K562 (cell line): ENCODE data around the gene SIM1. TPM values are rescaled to one million over a fixed set of nuclear protein-coding genes. Genes with fewer than 3 reads are reported as not detected.

Source experiments
- ATAC-seq: fragments of 200-7000 bp; cut with Tn5 transposase; 3 replicates; pipeline ENCODE4 v1.9.1; 2020; ENCODE audit warnings: moderate library complexity
- BruUV-seq: library from RNA; stranded (reverse); fragments of 400-500 nt; replicated peaks from 2 replicates; lab custom pipeline; 2021; lab: Mats Ljungman, UMichigan
- CTCF ChIA-PET: fragments of 300-600 bp; formaldehyde crosslinking; extraction: SDS; loops from one replicate; lab custom pipeline; 2021; ENCODE audit warnings: low intra/inter-chr PET ratio; lab: Yijun Ruan, JAX
- POLR2A ChIA-PET: fragments of 300-600, 350-650 bp; sonication (Branson Sonifier 250); formaldehyde crosslinking; extraction: SDS; loops from one replicate; lab custom pipeline; 2021; ENCODE audit warnings: antibody characterized with exemption, inconsistent platforms; lab: Yijun Ruan, JAX
- DNase-seq, 4 experiments: peaks; one replicate each; pipeline versions ENCODE4 v3.0.0 to v3.0.0-alpha.2; 2011 to 2018; ENCODE audit warnings: low spot score in 3 of 4, mixed read lengths in 3 of 4; ENCODE audit errors: extremely low read depth in 1 of 4
- FAIRE-seq: peaks from 2 replicates; lab custom pipeline; 2011; peaks lifted over from hg19 to GRCh38; lab: Jason Lieb, UNC
- H2AFZ ChIP-seq: 2 replicates; pipeline ENCODE4 v1.6.0; 2011; ENCODE audit warnings: low read depth, low read length, control low read depth, inconsistent platforms
- H3K27ac ChIP-seq: fragments of 200-600 bp; 3 replicates; pipeline ENCODE4 v1.8.0; 2011; ENCODE audit warnings: low read depth, mild to moderate bottlenecking, control low read depth, inconsistent platforms, low read length, moderate library complexity, mixed read lengths; ENCODE audit errors: extremely low read depth
- H3K27me3 ChIP-seq, 2 experiments: fragments of 300-600 bp in 1 of 2; 2 replicates in 1 of 2; 3 replicates in 1 of 2; pipeline versions ENCODE4 v1.6.0 to v1.8.0; 2011; ENCODE audit warnings: inconsistent platforms in 2 of 2, low read length in 2 of 2, mild to moderate bottlenecking in 1 of 2, mixed read lengths in 1 of 2, moderate library complexity in 1 of 2; ENCODE audit not compliant: control insufficient read depth in 2 of 2, insufficient read depth in 2 of 2
- H3K36me3 ChIP-seq: fragments of 300-600 bp; 3 replicates; pipeline ENCODE4 v1.8.0; 2011; ENCODE audit warnings: mild to moderate bottlenecking, low read length, inconsistent platforms; ENCODE audit not compliant: control insufficient read depth, insufficient read depth
- H3K4me1 ChIP-seq, 2 experiments: fragments of 200-600 bp in 1 of 2; replicated peaks in 1 of 2; 2 replicates in 1 of 2; 3 replicates in 1 of 2; pipeline versions ENCODE4 v1.5.1 to v1.8.0; 2011; ENCODE audit warnings: inconsistent platforms in 2 of 2, low read length in 2 of 2, mild to moderate bottlenecking in 1 of 2, mixed read lengths in 1 of 2, moderate library complexity in 1 of 2; ENCODE audit not compliant: control insufficient read depth in 2 of 2, insufficient read depth in 2 of 2
- H3K4me2 ChIP-seq: 2 replicates; pipeline ENCODE4 v1.6.1; 2011; ENCODE audit warnings: low read length, control low read depth, inconsistent platforms, mixed read lengths; ENCODE audit not compliant: insufficient read depth
- H3K4me3 ChIP-seq: fragments of 200-600 bp; sonication (generic), shearing (Covaris generic); 2 replicates; pipeline ENCODE4 v1.5.1; 2016; ENCODE audit warnings: control low read depth, inconsistent platforms
- H3K79me2 ChIP-seq: fragments of 200-600 bp; 3 replicates; pipeline ENCODE4 v1.8.0; 2011; ENCODE audit warnings: low read length, inconsistent platforms; ENCODE audit not compliant: control insufficient read depth, insufficient read depth
- H3K9ac ChIP-seq, 2 experiments: 2 replicates each; pipeline versions ENCODE4 v1.6.0 to v1.6.1; 2011; ENCODE audit warnings: low read depth in 2 of 2, low read length in 2 of 2, control low read depth in 1 of 2, inconsistent platforms in 1 of 2, mild to moderate bottlenecking in 1 of 2, mixed read lengths in 1 of 2; ENCODE audit not compliant: insufficient read depth in 1 of 2
- H3K9me1 ChIP-seq: one replicate; pipeline ENCODE4 v1.6.0; 2011; ENCODE audit warnings: inconsistent platforms, mild to moderate bottlenecking, low read length, moderate library complexity; ENCODE audit not compliant: control insufficient read depth, insufficient read depth
- H3K9me3 ChIP-seq: replicated peaks from 2 replicates; pipeline ENCODE4 v1.5.1; 2011; ENCODE audit warnings: low read depth, low read length, inconsistent platforms; ENCODE audit not compliant: control insufficient read depth, insufficient read depth
- H4K20me1 ChIP-seq: replicated peaks from 2 replicates; pipeline ENCODE4 v1.6.1; 2011; ENCODE audit warnings: low read length, inconsistent platforms, mixed read lengths; ENCODE audit not compliant: control insufficient read depth, insufficient read depth
- ASH1L ChIP-seq: fragments of 450-650 bp; IDR thresholded peaks from 2 replicates; pipeline ENCODE4 v1.6.1; 2018; ENCODE audit warnings: borderline replicate concordance, mild to moderate bottlenecking, low read depth; ENCODE audit not compliant: partially characterized antibody
- C11orf30 ChIP-seq: fragments of 450-650 bp; IDR thresholded peaks from 2 replicates; pipeline ENCODE4 v1.6.1; 2016; ENCODE audit warnings: low read depth, mild to moderate bottlenecking
- CBFA2T3 ChIP-seq: fragments of 450-650 bp; IDR thresholded peaks from 2 replicates; pipeline ENCODE4 v1.6.1; 2017
- CLOCK ChIP-seq: fragments of 250-450 bp; sonication (Bioruptor Pico); IDR thresholded peaks from 2 replicates; pipeline ENCODE4 v1.4.0; 2020; ENCODE audit warnings: mild to moderate bottlenecking, moderate library complexity, borderline replicate concordance
- DMBX1 ChIP-seq: fragments of 250-450 bp; sonication (Bioruptor Pico); IDR thresholded peaks from 2 replicates; pipeline ENCODE4 v1.8.0; 2022; ENCODE audit warnings: inconsistent platforms, mild to moderate bottlenecking, moderate library complexity, borderline replicate concordance
- EWSR1 ChIP-seq: fragments of 450-650 bp; IDR thresholded peaks from 2 replicates; pipeline ENCODE4 v1.6.1; 2018; ENCODE audit warnings: borderline replicate concordance, mild to moderate bottlenecking, low read depth, moderate library complexity; ENCODE audit not compliant: partially characterized antibody
- GTF2B ChIP-seq: IDR thresholded peaks from 2 replicates; pipeline ENCODE4 v1.6.1; 2011; ENCODE audit not compliant: insufficient read length; ENCODE audit errors: extremely low read depth
- MAFF ChIP-seq: IDR thresholded peaks from 2 replicates; pipeline ENCODE4 v1.6.1; 2012; ENCODE audit warnings: low read length, improper control_type of control experiment
- MAFG ChIP-seq: fragments of 450-650 bp; conservative IDR thresholded peaks from 2 replicates; pipeline ENCODE4 v1.6.1; 2016; ENCODE audit warnings: missing genetic modification characterization, missing compliant biosample characterization
- MAFK ChIP-seq: IDR thresholded peaks from 2 replicates; pipeline ENCODE4 v1.6.1; 2011; ENCODE audit warnings: low read length, improper control_type of control experiment
- MTA1 ChIP-seq: fragments of 450-650 bp; IDR thresholded peaks from 2 replicates; pipeline ENCODE4 v1.6.1; 2017; ENCODE audit warnings: borderline replicate concordance
- MTF1 ChIP-seq: fragments of 250-450 bp; sonication (Bioruptor Pico); IDR thresholded peaks from 2 replicates; pipeline ENCODE4 v1.9.0; 2021; ENCODE audit warnings: moderate library complexity, mild to moderate bottlenecking, inconsistent platforms, borderline replicate concordance
- POU5F1 ChIP-seq: fragments of 150-350 bp; IDR thresholded peaks from 2 replicates; pipeline ENCODE4 v1.6.1; 2014; ENCODE audit warnings: borderline replicate concordance, low read length, low read depth, mild to moderate bottlenecking; ENCODE audit not compliant: partially characterized antibody
- SIN3A ChIP-seq, 2 experiments: fragments of 150-350 bp in 1 of 2; IDR thresholded peaks; 2 replicates each; pipeline ENCODE4 v1.6.1; 2011 to 2016; ENCODE audit warnings: borderline replicate concordance in 2 of 2, low read depth in 2 of 2, low read length in 2 of 2, mild to moderate bottlenecking in 2 of 2, moderate library complexity in 2 of 2; ENCODE audit not compliant: control insufficient read depth in 1 of 2
- SOX6 ChIP-seq: fragments of 450-650 bp; IDR thresholded peaks from 2 replicates; pipeline ENCODE4 v1.6.1; 2014; ENCODE audit warnings: mild to moderate bottlenecking
- SRSF7 ChIP-seq: fragments of 200-400 bp; formaldehyde crosslinking; optimal IDR thresholded peaks from 2 replicates; pipeline ENCODE3; 2017; ENCODE audit warnings: mild to moderate bottlenecking, low read depth, low read length
- ZBED1 ChIP-seq: IDR thresholded peaks from 2 replicates; pipeline ENCODE4 v1.6.1; 2014
- ZNF316 ChIP-seq: fragments of 450-650 bp; IDR thresholded peaks from 2 replicates; pipeline ENCODE4 v1.6.1; 2016
- WGBS: fragments of 100-300 bp; shearing (Covaris generic); methylation state at CpG from one replicate; pipeline ENCODE4 v1.1.6; 2016; ENCODE audit warnings: low coverage, mixed read lengths; ENCODE audit not compliant: insufficient coverage; ENCODE audit errors: missing lambda C conversion rate; 5-methylcytosine and 5-hydroxymethylcytosine counted together
- in situ Hi-C: fragments of 300-500 bp; cut with MboI; formaldehyde crosslinking; loops from 4 replicates; pipeline ENCODE4 v1.15.0; 2018; ENCODE audit warnings: inconsistent platforms, mixed read lengths
- intact Hi-C: fragments of 100-400 bp; cut with micrococcal nuclease; formaldehyde crosslinking; loops from 2 replicates; pipeline ENCODE4 v1.14.2; 2022
- polyA plus RNA-seq, 8 experiments: library from polyadenylated mRNA; depleted of rRNA in 4 of 8; stranded (reverse) in 5 of 8; unstranded in 3 of 8; fragments of >200 nt; fragmentation: Nextera tagmentation in 2 of 8; fragmentation: Illumina TruSeq in 1 of 8; extraction: Ambion mirVana in 2 of 8; extraction: Trizol in 1 of 8; gene quantifications; 2 replicates each; pipeline versions ENCODE4 v1.2.1 to v1.2.3, GENCODE V29; 2011 to 2014; ENCODE audit warnings: inconsistent platforms in 1 of 8, missing spikeins in 1 of 8
- total RNA-seq, 7 experiments: library from RNA; depleted of rRNA in 6 of 7; stranded (reverse); fragments of >200 nt in 6 of 7; fragmentation: Illumina TruSeq in 2 of 7; extraction: Trizol in 2 of 7; gene quantifications; 2 replicates each; pipeline versions ENCODE4 v1.2.1 to v1.2.3, GENCODE V29; 2011 to 2021; ENCODE audit warnings: low replicate concordance in 1 of 7

Gene SIM1
- total and polyA plus RNA-seq, 9 of the 15 experiments (the other 6 are each of a cell fraction or from before 2014, with no cell fraction given) = not detected

DNA sequence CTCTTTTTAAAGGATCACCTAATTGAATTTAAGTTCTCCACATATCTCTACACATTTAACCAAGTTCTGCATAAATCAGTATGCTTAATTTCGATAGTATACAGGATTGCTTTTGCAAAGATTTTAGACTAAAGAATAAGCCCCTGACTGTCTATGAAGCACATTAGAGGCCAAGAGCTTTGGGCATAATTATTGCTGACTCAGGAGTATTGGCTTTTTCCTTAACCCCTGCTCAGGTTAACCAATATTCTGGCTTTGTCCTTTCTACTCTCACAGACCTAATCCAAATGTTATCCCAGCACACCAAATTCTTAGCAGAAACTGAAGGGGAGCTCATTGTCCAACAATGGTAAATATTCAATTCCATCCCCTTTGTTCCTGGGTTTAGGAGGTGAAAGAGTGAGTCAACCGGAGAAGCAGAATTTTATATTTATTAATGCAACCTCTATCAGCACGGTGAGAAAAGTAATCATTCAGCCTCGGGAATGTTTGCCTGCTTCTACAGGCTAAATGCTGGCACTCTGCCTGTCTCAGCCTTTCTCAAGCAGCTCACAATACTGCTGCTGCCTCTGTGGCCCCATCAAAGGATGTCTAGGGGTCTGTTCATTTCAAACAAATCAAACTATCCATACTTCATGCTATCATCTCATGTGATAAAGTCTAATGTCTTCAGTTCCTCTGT, 125.0 kb downstream of the SIM1 start:
- no peak overlapping the region for H3K4me3 ChIP-seq
- intact Hi-C loops = no loop called here
- no peak overlapping the region for H3K27ac ChIP-seq
- ATAC-seq = no peak
- no peaks in the 10 kb centered on the region for H3K4me1 ChIP-seq
- ChIA-PET CTCF (no interaction called here), POLR2A (no interaction called here)
- no peak overlapping the region for H2AFZ ChIP-seq
- H3K36me3 ChIP-seq = no peaks in the 10 kb centered on the region
- H3K9me1 ChIP-seq = no peaks in the 10 kb centered on the region
- 3% methylated on average over 4 of the region's 4 CpGs for WGBS
- H3K9ac ChIP-seq = no peak overlapping the region
- DNase-seq = no peak
- BruUV-seq = no TSS peak
- no peaks in the 10 kb centered on the region for H3K27me3 ChIP-seq
- no peaks in the 10 kb centered on the region for H4K20me1 ChIP-seq
- no peak overlapping the region for H3K4me2 ChIP-seq
- in situ Hi-C loops = no loop called here
- no peaks in the 10 kb centered on the region for H3K79me2 ChIP-seq
- no peaks in the 10 kb centered on the region for H3K9me3 ChIP-seq
- FAIRE-seq = no peak
- TF ChIP-seq CBFA2T3 (no peak), ZNF316 (peak; percentile 92), CLOCK (CRISPR knock-in tag) (no peak), SIN3A (IDR thresholded peaks at IDR 0.05; ENCODE audit: borderline replicate concordance in 2 of 2, control insufficient read depth in 1 of 2, low read depth in 2 of 2, low read length in 2 of 2) (no peak), SOX6 (no peak), DMBX1 (CRISPR knock-in tag) (no peak), MTA1 (no peak), SRSF7 (no peak), MTF1 (CRISPR knock-in tag) (no peak), GTF2B (no peak), C11orf30 (peak; percentile 84), MAFK (peak; percentile 97), POU5F1 (no peak), ASH1L (no peak), MAFG (tag) (peak; percentile 84), ZBED1 (no peak), MAFF (peak; percentile 96), EWSR1 (no peak)
